GM20000 (cell line): ENCODE results near the gene GFOD2.
A peak's percentile ranks its signal among the peaks of the same experiment; 100 is the strongest.

Experiments used
- DNase-seq: peaks from one replicate; pipeline ENCODE4 v3.0.0; 2012; ENCODE audit warnings: low spot score
- CTCF ChIP-seq: IDR thresholded peaks from 2 replicates; pipeline ENCODE4 v1.5.1; 2012; ENCODE audit warnings: mild to moderate bottlenecking, control low read depth; ENCODE audit errors: extremely low read depth, missing control alignments

GFOD2 gene

GRCh38 chr16:67647681-67648080 lies 71.4 kb downstream of the GFOD2 start:
- peak; percentile 17 for DNase-seq
- no peak for TF ChIP-seq CTCF

GRCh38 chr16:67647111-67647651 lies 71.9 kb downstream of the GFOD2 start:
- TF ChIP-seq CTCF = no peak
- peak; percentile 23 for DNase-seq

- no peak for TF ChIP-seq CTCF
- DNase-seq = peak; percentile 41
These were observed 73.6 kb downstream of the GFOD2 start for GRCh38 chr16:67645397-67646121.

- no peak for TF ChIP-seq CTCF
- DNase-seq = peak; percentile 32
These were observed 75.1 kb downstream of the GFOD2 start for GRCh38 chr16:67644038-67644437.

GRCh38 chr16:67641779-67642708 lies 77.1 kb downstream of the GFOD2 start:
- no peak for TF ChIP-seq CTCF
- no peak for DNase-seq

GRCh38 chr16:67637625-67638024 lies 81.5 kb downstream of the GFOD2 start:
- DNase-seq = no peak
- TF ChIP-seq CTCF = no peak

GRCh38 chr16:67636713-67637112 lies 82.4 kb downstream of the GFOD2 start:
- no peak for TF ChIP-seq CTCF
- no peak for DNase-seq
